ENCODE data around the gene PTPN14. TPM values are rescaled to one million over a fixed set of nuclear protein-coding genes. Genes with fewer than 3 reads are reported as not detected.

The PTPN14 gene
- total and polyA plus RNA-seq, 2 of the 4 experiments (the other 2 are of a cell fraction): 21.5 to 31.7 TPM

DNA sequence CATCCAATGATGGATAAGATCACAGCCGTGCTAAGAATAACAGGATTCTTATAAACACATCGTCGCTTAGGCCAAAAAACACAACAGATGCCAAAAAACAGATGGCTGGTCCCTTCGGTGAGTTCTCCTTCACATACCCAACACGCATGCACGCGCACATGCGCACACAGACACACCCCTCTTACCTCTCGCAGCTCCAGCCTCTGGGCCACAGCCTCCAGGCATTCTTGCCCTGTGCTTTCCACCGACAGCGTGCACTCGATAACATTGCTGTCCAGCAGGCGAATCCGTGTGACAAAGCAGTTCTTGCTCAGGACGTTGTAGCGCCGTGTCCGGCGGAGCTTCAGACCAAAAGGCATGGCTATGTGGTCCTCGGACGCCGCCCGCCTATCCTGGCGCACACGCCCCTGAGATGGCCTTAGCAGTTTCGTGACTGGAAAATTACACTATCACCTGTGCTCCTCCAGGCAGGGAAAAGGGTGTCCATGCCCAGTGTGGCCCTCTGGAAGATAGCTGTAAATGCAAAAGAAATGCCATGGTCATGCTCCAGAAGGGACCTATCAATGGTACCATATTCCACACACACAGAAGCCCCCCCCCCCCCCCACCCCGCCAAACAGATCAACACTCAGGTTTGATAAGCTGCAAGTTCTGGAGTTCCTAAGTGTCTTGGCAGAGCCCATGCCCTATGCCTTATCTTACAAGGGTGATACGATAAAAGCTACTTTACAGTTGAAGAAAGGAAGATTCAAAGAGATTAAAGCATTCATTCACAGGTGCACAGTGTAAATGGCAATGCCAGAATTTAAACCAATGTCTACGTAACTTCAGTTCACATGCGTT is 86.7 kb downstream of the PTPN14 start:
- Histone ChIP-seq H2AK5ac (ENCODE audit: low read depth, low read length) (0 out of 2 replicates have a peak overlapping the region, but pooled peaks have one; percentile 4), H2BK120ac (ENCODE audit: low read depth, low read length) (no peak overlapping the region), H3K4ac (ENCODE audit: low read depth, low read length) (no peak overlapping the region), H2AFZ (replicated peaks; ENCODE audit: low read length, poor library complexity) (no peak overlapping the region), H3K23ac (ENCODE audit: low read depth, low read length) (no peak overlapping the region), H4K5ac (ENCODE audit: low read depth, low read length) (no peak overlapping the region), H2BK15ac (ENCODE audit: low read depth, low read length) (no peak overlapping the region), H3K27ac (ENCODE audit: insufficient read depth, low read length) (no peak overlapping the region), H4K20me1 (ENCODE audit: insufficient read depth, low read length) (peaks cover 45% of the 10 kb centered on the region), H3K36me3 (ENCODE audit: control insufficient read depth, insufficient read depth, low read length) (peaks cover 14% of the 10 kb centered on the region), H3K4me2 (ENCODE audit: low read depth, low read length) (no peak overlapping the region), H3K79me1 (ENCODE audit: low read depth in 1 of 2, low read length in 2 of 2) (peaks cover 39 to 72% of the 10 kb centered on the region in 2 experiments), H3K27me3 (ENCODE audit: control insufficient read depth, insufficient read depth, low read length) (no peaks in the 10 kb centered on the region), H4K91ac (ENCODE audit: insufficient read depth, low read depth, low read length) (no peak overlapping the region), H3K56ac (ENCODE audit: extremely low read depth, insufficient read depth, low read length) (no peak overlapping the region), H3K4me1 (ENCODE audit: control insufficient read depth, insufficient read depth, low read length) (peaks cover 15% of the 10 kb centered on the region), H3K14ac (replicated peaks; ENCODE audit: low read depth, low read length) (no peak overlapping the region), H2BK5ac (ENCODE audit: low read depth, low read length, poor library complexity, severe bottlenecking) (no peak overlapping the region), H3K4me3 (ENCODE audit: insufficient read depth, low read depth, low read length) (no peak overlapping the region), H3K9me3 (ENCODE audit: control insufficient read depth, insufficient read depth, low read length) (no peaks in the 10 kb centered on the region), H3K18ac (ENCODE audit: low read depth, low read length) (no peak overlapping the region), H3K9me1 (ENCODE audit: insufficient read depth, low read length) (peaks cover 30% of the 10 kb centered on the region), H2BK20ac (ENCODE audit: low read depth, low read length) (no peak overlapping the region), H4K8ac (ENCODE audit: low read depth in 2 of 2, low read length in 2 of 2) (no peak overlapping the region), H2AK9ac (replicated peaks; ENCODE audit: low read depth, low read length, poor library complexity) (no peak overlapping the region), H3K9ac (ENCODE audit: low read depth, low read length) (no peak overlapping the region)
- intact Hi-C loops (cut with micrococcal nuclease) (no loop called here), in situ Hi-C loops (cut with MboI; ENCODE audit: low sequenced_read_pairs) (no loop called here), dilution Hi-C loops (cut with HindIII; ENCODE audit: low sequenced_read_pairs, unreplicated experiment) (no loop called here)
- BruUV-seq (replicated peaks): no TSS peak
- CTCF ChIA-PET: no interaction called here
- ATAC-seq (ENCODE audit: low read depth) (no peak), DNase-seq (no peak)
- POLR2A ChIA-PET (ENCODE audit: unreplicated experiment): interaction anchor here (0.6 kb wide), 1 partner anchor 452 kb away, joined by 5 read pairs; no protein-coding TSS in a partner anchor
- TF ChIP-seq MXI1 (IDR thresholded peaks at IDR 0.05; ENCODE audit: borderline replicate concordance, low read depth, low read length): no peak
- no peak for TF ChIP-seq SMC3 (IDR thresholded peaks at IDR 0.05; ENCODE audit: low read depth, low read length)
- 87% methylated on average over 16 of the region's 30 CpGs; no CpG with 5 or more reads in 1 of the 2 experiments for WGBS, 2 experiments (ENCODE audit: extremely low coverage in 2 of 2, insufficient read length in 1 of 2)

Measured in IMR-90 (cell line).